Vagina (tissue), 2 donors: ENCODE data around the gene SEC16A. TPM values are rescaled to one million over a fixed set of nuclear protein-coding genes. Genes with fewer than 3 reads are reported as not detected.

Experiments used
- DNase-seq, 2 donors: peaks; one replicate each; pipeline ENCODE4 v3.0.0-alpha.2; 2017; ENCODE audit errors: extremely low spot score in 2 of 2
- H3K27ac ChIP-seq: fragments of 200-600 bp; sonication (generic); one replicate; pipeline ENCODE4 v1.5.1; 2019
- H3K27me3 ChIP-seq: fragments of 200-600 bp; sonication (generic); one replicate; pipeline ENCODE4 v1.5.1; 2019
- H3K36me3 ChIP-seq, 2 donors: fragments of 200-600 bp; sonication (generic); one replicate each; pipeline ENCODE4 v1.5.1; 2017 to 2019
- H3K4me1 ChIP-seq: fragments of 200-600 bp; sonication (generic); one replicate; pipeline ENCODE4 v1.5.1; 2019
- H3K4me3 ChIP-seq, 2 donors: fragments of 200-600 bp; sonication (generic); 1 replicate in 1 of 2; 2 replicates in 1 of 2; pipeline ENCODE4 v1.5.1; 2016 to 2019
- H3K9me3 ChIP-seq: fragments of 200-600 bp; sonication (generic); one replicate; pipeline ENCODE4 v1.5.1; 2019
- POLR2A ChIP-seq, 2 donors: fragments of 450-650 bp; IDR thresholded peaks; one replicate each; pipeline ENCODE4 v1.6.1; 2017; ENCODE audit warnings: antibody characterized with exemption in 2 of 2, mild to moderate bottlenecking in 2 of 2, moderate library complexity in 2 of 2
- POLR2AphosphoS5 ChIP-seq, 2 donors: sonication (generic); formaldehyde crosslinking; IDR thresholded peaks; one replicate each; pipeline ENCODE4 v1.9.0; 2017; ENCODE audit warnings: antibody characterized with exemption in 2 of 2, mild to moderate bottlenecking in 2 of 2, low read depth in 1 of 2; ENCODE audit not compliant: insufficient read depth in 1 of 2
- intact Hi-C: fragments of 100-400 bp; cut with DNase I; formaldehyde crosslinking; loops from one replicate; pipeline ENCODE4 v1.15.1; 2023
- total RNA-seq: library from RNA; depleted of rRNA; stranded (reverse); fragments of >200 nt; gene quantifications from one replicate; pipeline ENCODE4 v1.2.3, GENCODE V29; 2016
- TF ChIP-seq, protein P1 (sequence below), 3 experiments: fragments of 450-650 bp in 2 of 3; fragments of 200-600 bp in 1 of 3; sonication (generic) in 1 of 3; IDR thresholded peaks; one replicate each; pipeline ENCODE4 v1.5.1; 2017 to 2019; ENCODE audit warnings: antibody characterized with exemption in 3 of 3, mild to moderate bottlenecking in 2 of 3, moderate library complexity in 2 of 3

Gene SEC16A
- total RNA-seq, 1 donor from 2014 or later: 52.3 TPM

DNA sequence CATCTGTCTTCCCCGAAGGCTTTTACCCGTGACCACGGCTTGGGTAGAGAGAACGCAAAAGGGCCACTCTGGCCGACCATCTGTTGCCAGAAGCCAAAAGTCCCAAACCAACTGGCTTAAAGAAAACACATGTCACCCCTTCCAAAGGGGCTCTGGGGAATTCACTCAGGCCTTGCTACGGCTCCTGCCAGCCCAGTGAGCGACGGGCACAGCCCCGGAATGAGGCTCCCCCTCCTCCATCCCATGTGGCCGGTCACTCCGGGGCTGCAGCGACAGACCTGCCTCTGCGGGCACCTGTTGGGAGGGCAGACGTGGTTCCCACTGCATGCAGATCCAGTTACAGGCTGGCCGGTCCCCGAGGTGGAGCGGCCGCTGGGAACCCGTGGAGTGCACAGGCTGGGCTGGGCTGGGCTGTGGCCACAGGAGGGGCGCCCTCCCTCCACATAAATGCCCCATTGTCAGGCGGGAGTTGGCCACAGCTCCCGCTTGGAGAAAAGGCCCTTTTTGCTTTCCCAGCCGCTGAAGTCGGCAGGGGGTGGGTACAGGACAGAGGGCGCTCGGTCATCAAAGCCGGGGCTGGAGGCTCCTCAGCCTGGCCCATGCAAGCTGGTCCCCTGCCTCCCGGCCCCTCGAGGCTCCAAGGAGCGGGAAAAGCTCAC is 43.1 kb upstream of the SEC16A start:
- peaks cover 61% of the 10 kb centered on the region for H3K4me1 ChIP-seq
- DNase-seq: no peak
- TF ChIP-seq POLR2A (IDR thresholded peaks at IDR 0.05): no peak
- TF ChIP-seq, protein P1, sequence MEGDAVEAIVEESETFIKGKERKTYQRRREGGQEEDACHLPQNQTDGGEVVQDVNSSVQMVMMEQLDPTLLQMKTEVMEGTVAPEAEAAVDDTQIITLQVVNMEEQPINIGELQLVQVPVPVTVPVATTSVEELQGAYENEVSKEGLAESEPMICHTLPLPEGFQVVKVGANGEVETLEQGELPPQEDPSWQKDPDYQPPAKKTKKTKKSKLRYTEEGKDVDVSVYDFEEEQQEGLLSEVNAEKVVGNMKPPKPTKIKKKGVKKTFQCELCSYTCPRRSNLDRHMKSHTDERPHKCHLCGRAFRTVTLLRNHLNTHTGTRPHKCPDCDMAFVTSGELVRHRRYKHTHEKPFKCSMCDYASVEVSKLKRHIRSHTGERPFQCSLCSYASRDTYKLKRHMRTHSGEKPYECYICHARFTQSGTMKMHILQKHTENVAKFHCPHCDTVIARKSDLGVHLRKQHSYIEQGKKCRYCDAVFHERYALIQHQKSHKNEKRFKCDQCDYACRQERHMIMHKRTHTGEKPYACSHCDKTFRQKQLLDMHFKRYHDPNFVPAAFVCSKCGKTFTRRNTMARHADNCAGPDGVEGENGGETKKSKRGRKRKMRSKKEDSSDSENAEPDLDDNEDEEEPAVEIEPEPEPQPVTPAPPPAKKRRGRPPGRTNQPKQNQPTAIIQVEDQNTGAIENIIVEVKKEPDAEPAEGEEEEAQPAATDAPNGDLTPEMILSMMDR (IDR thresholded peaks at IDR 0.05): no peak
- TF ChIP-seq POLR2AphosphoS5 (IDR thresholded peaks at IDR 0.05; ENCODE audit: insufficient read depth in 1 of 2, low read depth in 1 of 2): no peak
- intact Hi-C loops: no loop called here
- H3K36me3 ChIP-seq: peaks cover 0 to 10% of the 10 kb centered on the region in 2 donors
- H3K27ac ChIP-seq: peak overlapping the region; percentile 44
- no peaks in the 10 kb centered on the region for H3K27me3 ChIP-seq
- no peak overlapping the region for H3K4me3 ChIP-seq
- H3K9me3 ChIP-seq: no peaks in the 10 kb centered on the region

DNA sequence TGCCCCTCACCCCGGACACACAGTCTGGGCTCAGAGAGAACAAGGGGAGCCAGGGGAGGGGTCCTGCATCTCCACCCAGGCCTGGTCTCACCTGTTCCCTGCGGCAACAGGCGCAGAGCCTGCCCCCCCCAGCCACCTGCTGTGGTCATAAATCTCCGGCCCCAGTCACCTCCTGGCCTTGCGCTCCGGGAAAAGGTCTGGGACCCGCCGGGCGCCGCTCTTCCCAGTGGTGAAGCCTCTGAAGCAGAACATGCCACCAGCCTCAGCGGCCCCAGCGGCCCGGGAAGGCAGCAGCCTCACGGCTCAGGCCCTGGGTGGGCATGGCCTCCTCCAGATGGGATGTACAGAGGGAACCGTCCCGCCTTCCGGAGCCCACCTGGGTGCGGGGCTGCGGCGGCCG is 42.4 kb upstream of the SEC16A start:
- Histone ChIP-seq H3K4me3 (no peak overlapping the region), H3K36me3 (peaks cover 0 to 10% of the 10 kb centered on the region in 2 donors), H3K4me1 (peaks cover 54% of the 10 kb centered on the region), H3K27me3 (no peaks in the 10 kb centered on the region), H3K9me3 (no peaks in the 10 kb centered on the region), H3K27ac (no peak overlapping the region)
- intact Hi-C loops: no loop called here
- TF ChIP-seq, protein P1 (IDR thresholded peaks at IDR 0.05): no peak
- TF ChIP-seq POLR2A (IDR thresholded peaks at IDR 0.05): no peak
- no peak for TF ChIP-seq POLR2AphosphoS5 (IDR thresholded peaks at IDR 0.05; ENCODE audit: insufficient read depth in 1 of 2, low read depth in 1 of 2)
- no peak for DNase-seq

DNA sequence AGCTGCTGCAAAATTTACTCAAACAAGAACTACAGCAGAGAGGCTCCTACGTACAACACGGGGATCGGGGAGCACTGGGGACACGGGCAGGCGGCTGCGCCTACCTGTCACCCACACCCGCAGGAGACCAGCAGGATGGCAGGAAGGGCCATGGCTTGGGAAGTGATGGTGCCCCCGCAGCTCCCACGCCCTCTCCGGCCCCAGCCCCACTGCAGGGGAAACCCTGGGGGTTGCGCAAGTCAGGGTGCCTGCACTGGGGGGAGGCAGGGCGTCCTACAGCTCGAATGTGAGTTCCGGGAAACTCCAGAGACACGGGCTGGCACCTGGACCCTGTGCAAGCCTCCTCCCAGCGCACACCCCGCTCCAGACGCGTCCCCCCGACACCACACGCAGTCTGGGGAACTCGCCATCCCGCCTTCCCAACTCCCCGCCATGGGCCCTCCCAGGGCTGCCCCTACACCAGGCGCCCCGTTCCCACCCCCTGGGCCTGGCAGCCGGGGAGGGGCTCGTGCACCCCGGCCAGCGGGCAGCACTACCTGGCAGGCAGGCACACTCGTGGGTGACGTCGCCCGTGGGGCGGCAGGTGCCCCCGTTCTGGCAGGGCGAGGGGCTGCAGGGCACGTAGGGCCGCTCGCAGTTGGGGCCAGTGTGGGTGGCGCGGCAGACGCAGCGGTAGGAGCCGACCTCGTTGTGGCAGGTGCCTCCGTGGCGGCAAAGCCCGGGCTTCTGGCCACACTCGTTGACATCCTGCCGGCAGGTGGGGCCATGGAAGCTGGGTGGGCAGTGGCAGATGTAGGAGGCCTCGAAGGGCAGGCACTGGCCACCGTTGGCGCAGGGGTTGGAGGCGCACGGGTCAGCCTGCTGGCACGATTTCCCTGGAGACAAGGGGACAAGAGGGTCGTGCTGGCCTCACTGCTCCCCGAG is 39.7 kb upstream of the SEC16A start:
- no peaks in the 10 kb centered on the region for H3K9me3 ChIP-seq

DNA sequence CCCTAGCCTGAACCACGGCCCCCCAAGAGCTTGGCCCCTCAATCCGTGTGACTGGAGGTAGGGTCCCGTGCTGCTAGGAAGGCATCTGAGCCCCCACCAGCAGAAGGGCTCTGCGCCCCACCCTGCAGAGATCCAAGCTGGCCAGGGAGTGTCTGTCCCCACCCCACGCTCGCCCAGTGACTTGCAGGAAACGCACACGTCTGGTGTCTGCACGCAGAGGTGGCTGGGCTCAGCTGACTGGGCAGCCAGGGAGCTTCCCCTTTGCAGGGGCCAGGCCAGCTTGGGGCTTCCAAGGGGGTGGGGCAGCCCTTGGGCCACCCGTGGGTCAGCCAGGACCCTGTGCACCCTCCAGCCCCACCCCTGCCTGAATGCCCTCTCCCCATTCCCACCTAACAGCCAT is 38.7 kb upstream of the SEC16A start:
- Histone ChIP-seq H3K36me3 (peaks cover 0 to 41% of the 10 kb centered on the region in 2 donors), H3K4me1 (peaks cover 17% of the 10 kb centered on the region), H3K9me3 (no peaks in the 10 kb centered on the region), H3K27ac (no peak overlapping the region), H3K4me3 (no peak overlapping the region), H3K27me3 (no peaks in the 10 kb centered on the region)
- intact Hi-C loops: no loop called here
- TF ChIP-seq POLR2AphosphoS5 (IDR thresholded peaks at IDR 0.05; ENCODE audit: insufficient read depth in 1 of 2, low read depth in 1 of 2) (no peak), POLR2A (IDR thresholded peaks at IDR 0.05) (no peak)
- TF ChIP-seq, protein P1 (IDR thresholded peaks at IDR 0.05): no peak
- no peak for DNase-seq

More for the DNA sequence above, 39.7 kb upstream of the SEC16A start:
- Histone ChIP-seq H3K27ac (no peak overlapping the region), H3K27me3 (no peaks in the 10 kb centered on the region), H3K4me3 (no peak overlapping the region), H3K36me3 (peaks cover 0 to 31% of the 10 kb centered on the region in 2 donors), H3K4me1 (peaks cover 27% of the 10 kb centered on the region)
- intact Hi-C loops: no loop called here
- TF ChIP-seq POLR2AphosphoS5 (IDR thresholded peaks at IDR 0.05; ENCODE audit: insufficient read depth in 1 of 2, low read depth in 1 of 2): no peak
- TF ChIP-seq, protein P1 (IDR thresholded peaks at IDR 0.05): no peak
- TF ChIP-seq POLR2A (IDR thresholded peaks at IDR 0.05): no peak
- DNase-seq: no peak
